ENCODE results near the gene RAB43.
"Not testable (repeated sequence)": the region's sequence is repeated elsewhere in the genome, so short reads cannot be mapped to it uniquely, and the experiment has no call there.

RAB43 gene

GRCh38 chr3:129087904-129088303 is 33.7 kb downstream of the RAB43 start:
- not testable (repeated sequence) for DNase-seq

- DNase-seq: no peak
Measured at GRCh38 chr3:129087138-129087702, 34.4 kb downstream of the RAB43 start.

DNA sequence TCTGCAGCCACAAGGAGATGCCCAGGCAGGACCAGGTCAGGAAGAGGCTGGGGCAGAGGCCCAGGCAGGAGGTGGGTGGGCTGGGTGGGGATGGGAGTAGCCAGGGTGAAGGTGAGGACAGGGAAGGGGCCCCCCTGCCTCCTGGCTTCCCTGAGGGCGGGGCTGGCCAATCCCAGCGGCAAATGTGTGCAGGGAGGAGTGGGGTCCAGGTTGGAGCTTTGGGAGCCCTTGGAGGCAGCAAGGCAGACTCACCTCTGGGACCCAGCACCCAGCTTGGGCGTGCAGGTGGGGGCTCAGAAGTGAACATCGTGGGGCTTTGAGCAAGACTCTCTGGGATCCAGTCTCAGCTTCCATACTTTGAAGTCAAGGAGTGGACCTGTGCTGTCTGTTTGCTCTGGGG is 35.8 kb downstream of the RAB43 start:
- DNase-seq: no peak

DNA sequence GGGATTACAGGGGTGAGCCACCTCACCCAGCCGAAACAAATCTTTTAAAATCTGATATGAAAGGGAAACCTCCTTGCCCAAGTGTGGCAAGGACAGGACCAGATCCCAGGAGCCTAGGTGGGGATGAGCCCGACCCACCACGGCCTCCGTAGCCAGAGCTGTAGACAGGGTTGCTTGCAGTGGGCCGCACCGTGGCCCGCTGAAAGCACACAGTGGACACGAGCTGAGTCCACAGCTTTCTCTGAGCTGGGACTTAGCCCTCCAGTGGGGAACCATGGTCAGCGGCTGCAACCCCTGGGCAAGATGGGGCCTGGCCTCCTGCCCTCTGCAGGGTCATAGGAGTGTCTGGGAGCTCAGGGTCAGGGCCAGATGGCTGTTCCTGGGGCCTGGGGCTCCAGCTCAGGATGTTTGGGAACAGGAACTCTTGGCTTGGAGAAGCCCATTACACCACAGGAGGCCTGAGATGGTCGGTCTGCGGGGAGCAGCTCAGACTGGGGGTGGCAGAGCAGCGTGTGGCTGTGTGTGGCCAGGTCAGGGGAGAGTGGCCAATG is 36.4 kb downstream of the RAB43 start:
- DNase-seq: no peak

GRCh38 chr3:129084501-129084900 is 37.1 kb downstream of the RAB43 start:
- no peak for DNase-seq

DNA sequence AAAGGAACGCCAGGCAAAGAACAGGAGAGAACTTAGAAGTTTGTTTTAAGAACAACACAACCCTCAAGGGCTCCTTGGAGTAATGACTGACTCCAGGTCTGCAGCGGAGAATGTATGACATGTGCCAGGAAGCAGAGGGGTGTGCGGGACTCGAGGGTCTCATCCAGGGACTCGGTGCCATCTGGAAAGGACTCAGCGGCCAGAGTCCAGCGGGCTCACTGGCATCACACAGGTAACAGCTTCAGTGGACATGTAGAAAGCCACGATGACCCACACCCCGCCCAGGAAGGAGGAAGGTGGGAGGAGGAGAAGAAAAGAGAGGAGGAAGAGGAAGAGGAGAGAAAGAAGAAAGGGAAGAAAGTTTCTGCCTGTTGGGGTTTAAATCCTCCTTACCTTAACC is 39.6 kb downstream of the RAB43 start:
- no peak for DNase-seq

- DNase-seq: no peak
Measured at GRCh38 chr3:129081503-129081902, 40.1 kb downstream of the RAB43 start.

- DNase-seq: no peak
Measured at GRCh38 chr3:129078510-129078909, 43.1 kb downstream of the RAB43 start.

- DNase-seq: no peak
Measured at GRCh38 chr3:129077222-129077621, 44.4 kb downstream of the RAB43 start.

DNA sequence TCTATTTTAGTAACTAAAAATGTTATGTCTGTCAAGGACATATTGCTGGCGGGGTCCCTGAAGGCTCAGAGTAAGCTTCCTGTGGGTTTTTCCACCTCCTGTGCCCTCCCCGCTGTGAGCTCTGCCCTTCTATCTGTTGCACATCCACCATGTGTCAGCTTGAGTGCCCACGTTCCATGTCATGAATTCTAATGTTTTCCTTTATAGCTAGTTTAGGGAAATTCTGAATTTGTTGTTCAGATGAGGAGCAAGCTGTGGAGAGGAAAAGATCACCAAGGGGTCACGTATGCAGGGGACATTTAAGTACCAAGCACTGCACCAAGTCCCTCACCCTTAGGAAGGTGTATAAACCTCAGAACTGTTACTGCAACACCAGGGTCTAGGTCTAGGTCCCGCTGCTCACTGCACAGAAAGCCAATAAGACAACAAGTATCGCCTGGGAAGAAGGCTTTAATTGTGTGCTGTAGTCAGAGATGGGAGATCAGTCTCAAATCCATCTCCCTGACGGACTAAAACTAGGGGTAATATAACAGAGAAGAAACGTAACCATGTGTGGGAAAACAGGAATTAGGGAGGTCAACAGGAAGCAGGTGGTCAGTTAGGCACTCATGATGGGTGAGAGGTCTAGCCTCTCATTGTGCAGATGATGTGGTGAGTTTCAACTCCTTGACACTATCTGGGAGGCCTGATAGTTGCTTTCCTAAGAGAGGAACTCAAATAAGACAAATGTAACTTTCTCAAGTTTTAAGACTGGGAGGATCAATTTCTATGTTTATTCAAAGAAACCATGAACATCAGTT is 51.3 kb downstream of the RAB43 start:
- DNase-seq: no peak

GRCh38 chr3:129069313-129070085 is 52.1 kb downstream of the RAB43 start:
- DNase-seq: not testable (repeated sequence)

DNA sequence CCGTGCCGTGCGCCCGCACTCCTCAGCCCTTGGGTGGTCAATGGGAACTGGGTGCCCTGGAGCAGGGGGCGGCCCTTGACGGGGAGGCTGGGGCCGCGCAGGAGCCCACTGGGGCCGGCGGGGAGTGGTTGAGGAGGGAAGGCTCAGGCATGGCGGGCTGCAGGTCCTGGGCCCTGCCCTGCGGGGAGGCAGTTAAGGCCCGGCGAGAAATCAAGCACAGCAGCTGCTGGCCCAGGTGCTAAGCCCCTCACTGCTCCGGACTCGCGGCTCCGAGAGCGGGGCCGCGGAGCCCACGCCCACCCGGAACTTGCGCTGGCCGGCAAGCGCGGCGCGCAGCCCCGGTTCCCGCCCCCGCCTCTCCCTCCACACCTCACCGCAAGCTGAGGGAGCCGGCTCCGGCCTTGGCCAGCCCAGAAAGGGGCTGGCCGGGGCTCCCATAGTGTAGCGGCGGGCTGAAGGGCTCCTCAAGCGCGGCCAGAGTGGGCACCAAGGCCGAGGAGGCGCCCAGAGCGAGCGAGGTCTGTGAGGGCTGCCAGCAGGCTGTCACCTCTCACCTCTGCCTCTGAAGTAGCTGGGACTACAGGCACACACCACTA is 53.2 kb downstream of the RAB43 start:
- no peak for DNase-seq

GRCh38 chr3:129067719-129068118 is 53.9 kb downstream of the RAB43 start:
- not testable (repeated sequence) for DNase-seq

DNA sequence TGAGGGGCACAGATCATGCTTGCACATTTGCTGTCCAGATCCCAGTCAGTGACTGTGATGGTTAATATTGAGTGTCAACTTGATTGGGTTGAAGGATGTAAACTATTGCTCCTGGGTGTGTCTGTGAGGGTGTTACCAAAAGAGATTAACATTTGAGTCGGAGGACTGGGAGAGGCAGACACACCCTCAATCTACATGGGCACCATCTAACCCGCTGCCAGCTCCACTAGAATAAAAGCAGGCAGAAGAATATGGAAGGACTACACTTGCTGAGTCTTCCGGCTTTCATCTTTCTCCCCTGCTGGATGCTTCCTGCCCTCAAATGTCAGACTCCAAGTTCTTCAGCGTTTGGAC is 55.9 kb downstream of the RAB43 start:
- DNase-seq: no peak

- peak; percentile 16 for DNase-seq
Measured at GRCh38 chr3:129065016-129065719, 56.4 kb downstream of the RAB43 start.

DNA sequence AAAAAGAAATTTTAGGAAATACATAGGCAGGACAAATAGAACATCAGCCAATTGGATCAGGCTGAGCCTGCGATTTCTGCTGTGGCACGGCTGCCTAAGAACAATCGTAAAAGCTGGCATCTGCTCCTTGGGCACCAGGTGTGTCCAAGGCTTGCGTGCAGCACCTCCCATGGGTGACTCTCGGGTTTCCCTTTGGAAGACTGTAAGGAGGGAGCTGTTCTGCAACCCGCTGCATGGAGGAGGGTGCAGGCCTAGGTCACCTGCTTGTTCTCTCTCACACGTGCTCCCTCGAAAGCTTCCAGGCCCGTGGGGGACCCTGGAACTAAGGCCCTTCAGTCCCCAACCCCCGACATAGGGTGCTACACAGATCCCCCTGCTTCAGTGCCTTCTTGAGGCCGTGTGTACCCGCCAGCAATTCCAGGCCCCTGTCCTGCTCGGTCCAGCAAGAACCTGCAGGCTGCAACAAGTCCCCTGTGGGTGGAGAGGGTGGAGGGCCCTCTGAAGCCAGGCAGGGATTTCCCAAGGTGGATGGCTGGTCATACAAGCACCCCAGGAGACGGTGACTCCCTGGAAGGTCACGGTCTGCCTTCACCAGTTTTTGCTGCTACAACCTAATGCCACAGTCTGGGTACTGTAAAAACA is 57.6 kb downstream of the RAB43 start:
- peak; percentile 57 for DNase-seq

- DNase-seq: no peak
Measured at GRCh38 chr3:129063091-129063640, 58.4 kb downstream of the RAB43 start.

DNA sequence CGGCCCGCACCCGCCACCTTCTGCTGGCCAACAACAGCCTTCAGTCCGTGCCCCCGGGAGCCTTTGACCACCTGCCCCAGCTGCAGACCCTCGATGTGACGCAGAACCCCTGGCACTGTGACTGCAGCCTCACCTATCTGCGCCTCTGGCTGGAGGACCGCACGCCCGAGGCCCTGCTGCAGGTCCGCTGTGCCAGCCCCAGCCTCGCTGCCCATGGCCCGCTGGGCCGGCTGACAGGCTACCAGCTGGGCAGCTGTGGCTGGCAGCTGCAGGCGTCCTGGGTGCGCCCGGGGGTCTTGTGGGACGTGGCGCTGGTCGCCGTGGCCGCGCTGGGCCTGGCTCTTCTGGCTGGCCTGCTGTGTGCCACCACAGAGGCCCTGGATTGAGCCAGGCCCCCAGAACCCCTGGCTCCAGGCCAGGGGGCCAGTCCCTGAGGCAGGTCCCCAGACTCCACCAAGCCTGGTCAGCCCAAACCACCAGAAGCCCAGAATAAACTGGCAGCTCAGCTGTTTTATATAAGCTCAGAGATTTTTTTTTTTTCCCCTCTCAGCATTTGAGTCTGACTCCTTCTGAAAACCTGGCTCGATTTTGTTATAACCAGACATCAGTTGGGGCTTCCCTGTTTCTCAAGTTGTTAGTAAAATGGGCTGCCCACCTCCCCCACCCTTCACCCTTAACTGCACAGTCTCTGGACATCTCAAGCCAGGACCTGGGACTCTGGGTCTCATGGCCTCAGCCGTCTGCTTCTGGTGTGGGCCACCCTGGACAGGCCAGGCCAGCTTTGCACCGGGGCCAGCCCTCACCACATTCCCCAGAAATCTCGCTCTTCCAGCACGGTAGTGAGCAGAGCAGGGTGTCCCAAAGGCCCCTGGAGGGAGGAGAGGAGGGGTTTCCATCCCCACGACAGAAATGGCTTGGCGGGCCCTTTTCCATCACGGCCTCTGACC is 59.4 kb downstream of the RAB43 start:
- DNase-seq: no peak

DNA sequence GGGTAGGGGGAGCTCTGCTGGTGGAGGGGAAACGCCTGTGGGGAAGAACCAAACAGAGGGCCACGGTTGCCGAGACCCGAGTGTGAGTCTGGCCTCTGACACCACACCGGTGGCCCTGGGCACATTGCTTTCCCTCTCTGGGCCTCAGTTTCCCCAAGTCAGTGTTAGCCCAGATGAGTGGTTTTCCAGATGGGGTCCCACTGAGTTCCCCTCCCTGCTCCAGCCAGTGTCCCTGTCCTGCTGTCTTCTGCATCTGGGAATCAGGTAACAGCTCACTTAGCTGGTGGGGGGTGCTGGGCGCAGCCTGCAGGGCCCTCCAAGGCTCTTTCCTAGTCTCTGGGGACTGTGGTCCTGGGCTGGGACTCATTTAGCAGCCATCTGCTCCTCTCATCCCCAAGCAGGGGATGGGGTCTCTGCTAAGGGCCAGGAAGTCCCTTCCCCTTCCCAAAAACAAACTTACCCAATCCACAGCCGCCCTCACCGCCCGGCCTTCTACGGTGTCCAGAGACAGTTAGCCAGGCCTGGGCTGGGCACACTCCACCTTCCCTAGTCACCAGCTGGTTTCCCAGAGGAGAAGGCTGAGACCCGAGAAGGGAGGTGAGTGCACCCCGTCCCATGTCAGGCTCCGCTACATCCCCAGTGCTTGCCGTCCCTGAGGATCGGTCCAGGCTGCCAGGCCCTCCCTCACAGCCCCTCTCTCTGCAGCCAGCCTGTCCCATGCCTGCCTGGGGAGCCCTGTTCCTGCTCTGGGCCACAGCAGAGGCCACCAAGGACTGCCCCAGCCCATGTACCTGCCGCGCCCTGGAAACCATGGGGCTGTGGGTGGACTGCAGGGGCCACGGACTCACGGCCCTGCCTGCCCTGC is 60.3 kb downstream of the RAB43 start:
- DNase-seq: no peak
